ENCODE measurements around the gene COASY.
"Not testable (repeated sequence)": the region's sequence is repeated elsewhere in the genome, so short reads cannot be mapped to it uniquely, and the experiment has no call there.

COASY gene

DNA sequence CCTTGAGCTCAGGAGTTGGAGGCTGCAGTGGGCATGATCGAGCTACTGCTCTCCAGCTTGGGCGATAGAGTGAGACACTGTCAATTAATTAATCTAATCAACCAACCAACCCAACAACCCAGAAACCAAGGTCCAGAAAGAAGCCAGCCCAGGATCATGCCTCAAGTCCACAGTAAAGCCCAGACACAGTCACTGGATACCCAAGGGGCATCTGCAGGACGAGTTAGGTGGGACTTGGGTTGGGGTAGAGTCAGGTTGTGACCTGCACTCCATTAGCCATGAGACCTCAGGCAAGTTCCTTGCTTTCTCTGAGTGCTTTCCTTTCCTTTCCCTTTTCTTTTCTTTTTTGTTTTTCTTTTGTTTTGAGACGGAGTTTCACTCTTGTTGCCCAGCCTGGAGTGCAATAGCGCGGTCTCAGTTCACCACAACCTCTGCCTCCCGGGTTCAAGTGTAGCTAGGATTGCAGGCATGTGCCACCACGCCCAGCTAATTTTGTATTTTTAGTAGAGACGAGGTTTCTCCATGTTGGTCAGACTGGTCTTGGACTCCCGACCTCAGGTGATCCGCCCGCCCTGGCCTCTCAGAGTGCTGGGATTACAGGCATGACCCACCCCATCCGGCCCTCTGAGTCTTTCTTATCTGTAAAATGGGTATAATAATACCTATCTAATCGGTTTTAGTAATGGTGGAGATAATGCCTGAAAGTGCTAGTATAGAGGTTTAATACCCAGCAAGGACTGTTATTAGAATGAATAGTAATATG is 12.8 kb upstream of the COASY start:
- DNase-seq (ENCODE audit: extremely low spot score, insufficient read length, low read depth) (no peak), FAIRE-seq (peak; percentile 38)

DNA sequence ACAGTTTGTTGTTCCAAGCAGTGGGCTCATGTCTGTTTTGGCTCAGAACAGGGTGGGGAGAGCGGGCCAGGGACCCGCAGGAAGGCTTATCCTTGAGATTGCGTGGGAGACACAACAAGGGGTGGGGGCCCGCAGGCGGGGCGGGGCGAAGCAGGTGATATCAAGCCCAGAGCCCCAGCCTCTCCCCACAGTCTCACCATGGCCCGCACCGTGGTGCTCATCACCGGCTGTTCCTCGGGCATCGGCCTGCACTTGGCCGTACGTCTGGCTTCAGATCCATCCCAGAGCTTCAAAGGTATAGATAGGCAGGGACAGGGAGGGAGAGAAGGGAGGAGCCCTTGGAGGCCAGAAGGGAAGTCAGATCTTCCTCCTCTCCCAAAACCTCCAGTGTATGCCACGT is 9.2 kb upstream of the COASY start, which contains the start of gene HSD17B1:
Gene HSD17B1 (plus strand): TSS at position 188 of the 400 bp plus-strand sequence. CDS start 11 bp downstream, at position 199.
- not testable (repeated sequence) for FAIRE-seq; DNase-seq (ENCODE audit: extremely low spot score, insufficient read length, low read depth)

GRCh38 chr17:42553161-42553818 is 8.7 kb upstream of the COASY start:
- no peak for DNase-seq (ENCODE audit: extremely low spot score, insufficient read length, low read depth)
- FAIRE-seq = no peak

GRCh38 chr17:42553866-42554249 is 8.1 kb upstream of the COASY start:
- FAIRE-seq = peak; percentile 18
- DNase-seq (ENCODE audit: extremely low spot score, insufficient read length, low read depth) = no peak

DNA sequence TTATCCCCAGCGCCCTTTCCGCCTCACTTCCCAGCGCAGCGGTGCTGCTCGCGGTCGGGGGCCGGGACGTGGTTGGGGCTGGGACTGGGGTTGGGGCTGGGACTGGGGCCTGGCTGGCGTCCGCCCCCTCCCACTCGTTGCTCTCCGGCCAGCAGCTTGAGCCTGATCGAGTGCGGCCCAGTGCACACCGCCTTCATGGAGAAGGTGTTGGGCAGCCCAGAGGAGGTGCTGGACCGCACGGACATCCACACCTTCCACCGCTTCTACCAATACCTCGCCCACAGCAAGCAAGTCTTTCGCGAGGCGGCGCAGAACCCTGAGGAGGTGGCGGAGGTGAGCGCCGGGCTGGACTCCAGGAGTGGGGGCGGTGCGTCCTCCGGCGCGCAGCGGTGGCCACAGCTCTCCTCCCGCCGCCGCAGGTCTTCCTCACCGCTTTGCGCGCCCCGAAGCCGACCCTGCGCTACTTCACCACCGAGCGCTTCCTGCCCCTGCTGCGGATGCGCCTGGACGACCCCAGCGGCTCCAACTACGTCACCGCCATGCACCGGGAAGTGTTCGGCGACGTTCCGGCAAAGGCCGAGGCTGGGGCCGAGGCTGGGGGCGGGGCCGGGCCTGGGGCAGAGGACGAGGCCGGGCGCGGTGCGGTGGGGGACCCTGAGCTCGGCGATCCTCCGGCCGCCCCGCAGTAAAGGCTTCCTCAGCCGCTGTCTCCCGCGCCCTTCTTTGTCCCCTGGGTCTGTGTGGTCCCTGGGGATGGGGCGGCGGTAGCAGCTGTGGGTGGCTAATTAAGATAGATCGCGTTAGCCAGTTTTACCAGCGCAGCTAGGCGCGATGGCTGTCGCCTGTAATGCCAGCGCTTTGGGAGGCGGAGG is 7.5 kb upstream of the COASY start:
- FAIRE-seq (peak; percentile 81), DNase-seq (ENCODE audit: extremely low spot score, insufficient read length, low read depth) (peak; percentile 77)

DNA sequence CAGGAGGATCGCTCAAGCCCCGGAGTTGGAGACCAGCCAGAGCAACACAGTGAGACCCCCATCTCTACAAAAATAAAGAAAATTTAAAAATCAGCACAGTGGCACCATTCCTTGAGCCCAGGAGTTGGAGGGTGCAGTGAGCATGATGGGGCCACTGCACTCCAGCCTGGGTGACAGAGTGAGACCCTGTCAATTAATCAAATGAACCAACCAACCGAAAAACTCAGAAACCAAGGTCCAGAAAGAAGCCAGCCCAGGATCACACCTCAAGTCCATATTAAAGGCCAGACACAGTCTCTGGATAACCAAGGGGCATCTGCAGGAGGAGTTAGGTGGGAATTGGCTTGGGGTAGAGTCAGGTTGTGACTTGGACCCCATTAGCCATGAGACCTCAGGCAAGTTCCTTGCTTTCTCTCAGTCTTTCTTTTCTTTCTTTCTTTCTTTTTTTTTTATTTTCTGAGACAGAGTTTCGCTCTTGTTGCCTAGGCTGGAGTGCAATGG is 6.8 kb upstream of the COASY start:
- DNase-seq (ENCODE audit: extremely low spot score, insufficient read length, low read depth) (no peak), FAIRE-seq (no peak)

GRCh38 chr17:42555961-42556617 is 5.9 kb upstream of the COASY start:
- not testable (repeated sequence) for DNase-seq (ENCODE audit: extremely low spot score, insufficient read length, low read depth)
- peak; percentile 76 for FAIRE-seq

- FAIRE-seq = no peak
- DNase-seq (ENCODE audit: extremely low spot score, insufficient read length, low read depth) = no peak
Observed at GRCh38 chr17:42559075-42559474, 2.9 kb upstream of the COASY start.

GRCh38 chr17:42560246-42560645 is 1.7 kb upstream of the COASY start:
- DNase-seq (ENCODE audit: extremely low spot score, insufficient read length, low read depth) = no peak

GRCh38 chr17:42562388-42563142 is 617 bp downstream of the COASY start:
- DNase-seq (ENCODE audit: extremely low spot score, insufficient read length, low read depth) = no peak
- FAIRE-seq = no peak

More at GRCh38 chr17:42560246-42560645, 1.7 kb upstream of the COASY start:
- no peak for FAIRE-seq

DNA sequence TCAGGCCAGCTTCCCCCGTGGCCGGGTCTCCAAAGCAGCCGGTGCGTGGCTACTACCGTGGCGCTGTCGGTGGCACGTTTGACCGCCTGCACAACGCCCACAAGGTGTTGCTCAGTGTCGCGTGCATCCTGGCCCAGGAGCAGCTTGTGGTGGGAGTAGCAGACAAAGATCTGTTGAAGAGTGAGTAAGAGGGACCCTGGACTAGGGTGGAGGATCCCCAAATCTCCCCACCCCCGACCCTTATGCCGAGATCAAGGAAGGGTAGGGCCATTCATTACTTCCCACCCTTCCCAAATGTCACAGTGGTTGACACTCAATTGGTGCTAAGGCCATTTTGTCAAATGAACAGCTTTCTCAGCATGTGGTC is 1.2 kb downstream of the COASY start:
- no peak for FAIRE-seq
- DNase-seq (ENCODE audit: extremely low spot score, insufficient read length, low read depth) = no peak

GRCh38 chr17:42563543-42563942 is 1.6 kb downstream of the COASY start:
- FAIRE-seq = no peak
- DNase-seq (ENCODE audit: extremely low spot score, insufficient read length, low read depth) = no peak

GRCh38 chr17:42563950-42564349 is 2.0 kb downstream of the COASY start:
- FAIRE-seq (no peak), DNase-seq (ENCODE audit: extremely low spot score, insufficient read length, low read depth) (no peak)

GRCh38 chr17:42564815-42565522 is 3.0 kb downstream of the COASY start:
- FAIRE-seq = no peak

DNA sequence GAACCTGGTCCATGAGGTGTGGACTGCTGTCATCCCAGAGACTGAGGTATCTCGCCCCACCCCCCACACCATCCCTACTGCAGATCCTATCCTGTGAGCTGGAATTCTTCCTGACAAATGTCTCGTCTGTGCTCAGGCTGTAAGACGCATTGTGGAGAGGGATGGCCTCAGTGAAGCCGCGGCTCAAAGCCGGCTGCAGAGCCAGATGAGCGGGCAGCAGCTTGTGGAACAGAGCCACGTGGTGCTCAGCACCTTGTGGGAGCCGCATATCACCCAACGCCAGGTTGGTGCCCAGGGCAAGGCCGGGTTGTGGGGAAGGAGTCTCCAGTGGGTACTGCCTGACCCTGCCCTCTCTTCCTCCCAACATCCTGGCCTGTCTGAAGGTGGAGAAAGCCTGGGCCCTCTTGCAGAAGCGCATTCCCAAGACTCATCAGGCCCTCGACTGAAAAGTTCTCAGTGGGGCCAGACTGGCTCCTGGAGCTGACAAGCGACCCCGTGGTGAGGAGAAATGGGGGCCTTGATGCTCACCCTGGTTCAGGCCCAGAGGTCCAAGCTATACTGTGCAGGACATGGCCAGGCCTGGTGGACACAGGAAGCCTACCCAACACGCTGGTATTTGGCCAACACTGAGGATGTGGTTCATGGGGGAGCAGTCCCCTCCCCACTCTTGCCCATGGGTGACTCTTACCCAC is 3.7 kb downstream of the COASY start:
- DNase-seq (ENCODE audit: extremely low spot score, insufficient read length, low read depth) (no peak), FAIRE-seq (no peak)

More at GRCh38 chr17:42564815-42565522, 3.0 kb downstream of the COASY start:
- DNase-seq (ENCODE audit: extremely low spot score, insufficient read length, low read depth) = no peak

DNA sequence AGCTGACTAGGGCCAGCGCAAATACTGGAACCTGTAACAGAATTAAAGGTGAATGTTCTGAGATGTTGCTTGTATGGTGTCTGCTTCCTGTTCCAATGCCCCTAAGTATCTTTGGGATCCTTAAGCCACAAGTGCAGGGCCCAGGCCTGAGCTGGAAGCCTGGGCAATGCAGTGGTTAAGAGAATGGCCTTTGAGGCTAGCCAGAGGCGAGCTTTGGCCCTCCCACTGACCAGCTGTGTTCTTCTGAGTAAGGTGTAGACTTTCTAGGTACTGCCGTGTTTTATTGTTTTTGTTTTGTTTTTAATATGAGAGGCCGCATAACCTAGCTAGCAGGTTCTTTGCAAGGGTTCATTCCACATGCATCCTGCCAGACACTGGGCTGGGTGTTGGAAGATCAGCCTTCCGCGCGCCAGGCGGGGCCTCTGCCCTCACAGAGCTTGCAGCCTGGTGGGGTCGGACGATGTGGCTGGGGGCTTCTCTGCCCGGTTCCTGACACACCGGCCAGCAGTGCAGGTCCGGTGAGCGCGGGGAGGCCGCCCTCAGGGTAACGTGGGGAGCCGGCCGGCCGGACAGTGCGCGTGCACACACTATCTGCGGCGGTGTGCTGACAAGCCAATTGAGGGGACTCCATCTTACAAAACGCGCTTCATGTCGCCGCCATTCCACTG is 4.4 kb downstream of the COASY start:
- DNase-seq (ENCODE audit: extremely low spot score, insufficient read length, low read depth) = no peak
- FAIRE-seq = no peak

GRCh38 chr17:42566883-42567573 is 5.1 kb downstream of the COASY start, which contains the start of gene MLX:
Gene MLX (plus strand): TSS chr17:42567100. CDS start chr17:42567125, 25 bp downstream.
- FAIRE-seq (peak; percentile 95), DNase-seq (ENCODE audit: extremely low spot score, insufficient read length, low read depth) (peak; percentile 100)

All from GM18507 (cell line).